GM19395 (cell line): ENCODE results near the gene ZFHX2.

Experiments
- ATAC-seq: cut with Tn5 transposase; IDR thresholded peaks from one replicate; pipeline ENCODE4 v1.9.1; 2021; ENCODE audit warnings: mild to moderate bottlenecking, moderate library complexity; ENCODE audit not compliant: unreplicated experiment

ZFHX2 gene

GRCh38 chr14:23561873-23562821, 10.6 kb upstream of the ZFHX2 start:
- ATAC-seq = no peak

GRCh38 chr14:23561259-23561658, 9.7 kb upstream of the ZFHX2 start:
- ATAC-seq = no peak

GRCh38 chr14:23559926-23560520, 8.5 kb upstream of the ZFHX2 start:
- no peak for ATAC-seq

- ATAC-seq = no peak
Measured at GRCh38 chr14:23559010-23559925, 7.7 kb upstream of the ZFHX2 start.

- ATAC-seq = no peak
Measured at GRCh38 chr14:23558346-23559009, 6.9 kb upstream of the ZFHX2 start.

- ATAC-seq = no peak
Measured at GRCh38 chr14:23557946-23558345, 6.4 kb upstream of the ZFHX2 start.

GRCh38 chr14:23557521-23557920, 6.0 kb upstream of the ZFHX2 start:
- no peak for ATAC-seq

- no peak for ATAC-seq
Measured at GRCh38 chr14:23556700-23557440, 5.3 kb upstream of the ZFHX2 start.

- ATAC-seq = peak; percentile 90
Measured at GRCh38 chr14:23555882-23556699, 4.5 kb upstream of the ZFHX2 start, which contains the start of gene THTPA. TSS of gene THTPA (plus strand) at chr14:23556271. CDS start at chr14:23556758, 487 bp downstream.

- ATAC-seq = peak; percentile 15
Measured at GRCh38 chr14:23555533-23555881, 3.9 kb upstream of the ZFHX2 start.

- ATAC-seq = no peak
Measured at GRCh38 chr14:23550812-23551265, 726 bp downstream of the ZFHX2 start.

GRCh38 chr14:23550131-23550811, 1.3 kb downstream of the ZFHX2 start:
- ATAC-seq = no peak

GRCh38 chr14:23548351-23549318, 2.9 kb downstream of the ZFHX2 start:
- ATAC-seq = no peak

- ATAC-seq = no peak
Measured at GRCh38 chr14:23547924-23548323, 3.6 kb downstream of the ZFHX2 start.

- ATAC-seq = no peak
Measured at GRCh38 chr14:23546450-23547035, 5.0 kb downstream of the ZFHX2 start.

GRCh38 chr14:23545740-23546365, 5.7 kb downstream of the ZFHX2 start:
- no peak for ATAC-seq
